Adipocyte (in vitro differentiated cells): ENCODE results near the gene ZSCAN25.
"Not testable (repeated sequence)": the region's sequence is repeated elsewhere in the genome, so short reads cannot be mapped to it uniquely, and the experiment has no call there.

Source experiments
- DNase-seq: peaks from one replicate; pipeline ENCODE4 v3.0.0-alpha.2; 2015; ENCODE audit warnings: low read depth
- H3K27me3 ChIP-seq: replicated peaks from 2 replicates; pipeline ENCODE4 v1.7.0; 2013; ENCODE audit warnings: mild to moderate bottlenecking, low read length, moderate library complexity; ENCODE audit not compliant: control insufficient read depth, insufficient read depth
- H3K36me3 ChIP-seq: 2 replicates; pipeline ENCODE4 v1.7.0; 2013; ENCODE audit warnings: low read length, mild to moderate bottlenecking, moderate library complexity; ENCODE audit not compliant: control insufficient read depth, insufficient read depth, severe bottlenecking
- H3K4me1 ChIP-seq: 2 replicates; pipeline ENCODE4 v1.7.0; 2013; ENCODE audit warnings: mild to moderate bottlenecking, low read length, moderate library complexity; ENCODE audit not compliant: control insufficient read depth, insufficient read depth
- H3K4me3 ChIP-seq: 2 replicates; pipeline ENCODE4 v1.7.0; 2013; ENCODE audit warnings: mild to moderate bottlenecking, low read length, moderate library complexity
- H3K9ac ChIP-seq: 2 replicates; pipeline ENCODE4 v1.7.0; 2013; ENCODE audit warnings: mild to moderate bottlenecking, low read length, moderate library complexity
- H3K9me3 ChIP-seq: 2 replicates; pipeline ENCODE4 v1.7.0; 2013; ENCODE audit warnings: mild to moderate bottlenecking, low read length, moderate library complexity; ENCODE audit not compliant: control insufficient read depth

Gene ZSCAN25

DNA sequence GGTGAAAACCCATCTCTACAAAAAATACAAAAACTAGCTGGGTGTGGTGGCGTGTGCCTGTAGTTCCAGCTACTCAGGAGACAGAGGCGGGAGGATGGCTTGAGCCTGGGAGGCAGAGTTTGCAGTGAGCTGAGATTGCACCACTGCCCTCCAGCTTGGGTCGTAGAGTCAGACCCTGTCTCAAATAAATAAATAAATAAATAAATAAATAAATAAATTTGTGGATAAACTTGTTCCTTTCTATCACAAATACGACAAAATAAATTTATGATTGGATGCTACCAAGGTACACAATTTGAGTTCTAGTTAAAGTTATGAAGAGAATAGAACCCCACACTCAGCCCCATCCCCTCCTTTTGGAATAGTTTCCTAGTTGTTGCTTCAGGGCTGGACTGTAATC is 36.5 kb downstream of the ZSCAN25 start:
- DNase-seq, H3K9me3 ChIP-seq, H3K4me3 ChIP-seq, H3K36me3 ChIP-seq, H3K27me3 ChIP-seq, H3K4me1 ChIP-seq, H3K9ac ChIP-seq: not testable (repeated sequence)

DNA sequence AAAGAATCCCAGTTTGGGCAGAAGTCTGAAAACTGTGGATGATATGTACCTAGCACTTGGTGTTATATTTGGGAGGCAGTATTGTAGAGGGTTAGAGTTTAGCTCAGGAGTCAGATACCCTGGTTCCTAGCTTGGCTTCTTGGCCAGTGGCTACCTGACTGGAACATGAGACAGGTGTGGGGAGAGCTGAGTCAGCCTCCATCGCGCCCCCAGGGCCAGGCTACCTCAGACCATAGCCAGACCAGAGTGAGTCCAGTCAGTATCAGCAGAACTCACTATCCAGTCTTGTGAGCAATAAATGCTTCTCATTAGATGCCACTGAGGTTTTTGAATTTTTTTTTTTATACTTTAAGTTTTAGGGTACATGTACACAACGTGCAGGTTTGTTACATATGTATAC is 37.0 kb downstream of the ZSCAN25 start:
- Histone ChIP-seq H3K36me3 (no peaks in the 10 kb centered on the region), H3K9ac (no peak overlapping the region), H3K9me3 (no peaks in the 10 kb centered on the region), H3K4me3 (no peak overlapping the region), H3K4me1 (no peaks in the 10 kb centered on the region), H3K27me3 (no peaks in the 10 kb centered on the region)
- DNase-seq: no peak

- H3K4me1 ChIP-seq, H3K27me3 ChIP-seq, H3K36me3 ChIP-seq, H3K9ac ChIP-seq, H3K4me3 ChIP-seq, H3K9me3 ChIP-seq, DNase-seq: not testable (repeated sequence)
These were observed 37.9 kb downstream of the ZSCAN25 start for GRCh38 chr7:99654626-99655025.

GRCh38 chr7:99657879-99658278 is 41.1 kb downstream of the ZSCAN25 start:
- DNase-seq, H3K9me3 ChIP-seq, H3K27me3 ChIP-seq, H3K4me3 ChIP-seq, H3K36me3 ChIP-seq, H3K9ac ChIP-seq, H3K4me1 ChIP-seq: not testable (repeated sequence)

DNA sequence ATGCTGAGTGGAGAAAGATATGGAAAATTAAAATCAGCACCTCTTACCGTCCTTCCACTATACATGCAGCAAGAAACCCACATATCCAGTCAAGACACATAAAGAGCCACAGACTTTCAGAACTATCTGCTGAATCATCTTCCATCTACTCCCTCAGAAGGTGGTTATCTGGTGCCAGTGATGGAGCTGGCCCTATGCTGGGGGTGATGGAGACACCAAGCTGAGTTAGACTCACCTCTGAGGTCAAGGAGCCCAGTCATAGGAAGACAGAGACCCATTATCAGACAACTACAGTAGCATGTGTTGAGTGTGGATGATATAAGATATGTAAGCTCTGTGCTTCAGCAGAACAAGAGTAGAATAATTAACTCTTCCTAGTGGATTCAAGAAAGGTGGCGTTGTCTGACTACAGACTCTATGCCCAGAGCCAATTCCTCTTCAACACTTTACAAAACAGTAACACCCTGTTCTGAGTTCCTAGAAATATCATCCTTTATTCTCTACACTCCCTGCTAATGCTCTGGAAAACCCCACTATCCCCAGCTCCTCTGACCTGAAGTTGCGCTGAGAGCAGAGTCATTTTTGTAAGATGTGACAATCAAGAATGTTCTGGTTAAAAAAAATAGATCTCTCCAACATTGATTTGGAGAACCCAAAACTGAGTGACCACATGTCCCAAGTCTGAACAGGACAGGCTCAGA is 48.7 kb downstream of the ZSCAN25 start:
- Histone ChIP-seq H3K4me3 (no peak overlapping the region), H3K36me3 (peaks cover 10% of the 10 kb centered on the region), H3K27me3 (no peaks in the 10 kb centered on the region), H3K4me1 (no peaks in the 10 kb centered on the region), H3K9ac (no peak overlapping the region), H3K9me3 (no peaks in the 10 kb centered on the region)
- DNase-seq: no peak

DNA sequence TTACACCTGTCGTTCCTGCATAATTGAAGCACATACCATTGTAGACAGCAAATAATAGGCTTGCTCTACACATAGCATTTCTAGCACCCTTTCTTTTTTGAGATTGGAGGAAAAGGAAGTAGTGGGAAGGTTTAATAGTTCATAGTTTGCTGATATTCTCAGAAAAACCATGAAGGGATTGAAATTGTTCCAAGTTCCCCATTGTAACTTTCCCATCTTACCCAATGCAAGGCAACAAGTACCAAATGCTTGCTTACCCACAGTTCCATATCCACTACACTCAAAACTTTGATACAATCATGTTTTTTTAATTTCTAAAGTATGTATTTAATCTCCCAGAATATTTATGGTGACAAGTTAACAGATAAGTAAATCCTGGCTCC is 49.3 kb downstream of the ZSCAN25 start:
- H3K4me1 ChIP-seq: no peaks in the 10 kb centered on the region
- no peaks in the 10 kb centered on the region for H3K9me3 ChIP-seq
- no peak overlapping the region for H3K4me3 ChIP-seq
- H3K27me3 ChIP-seq: no peaks in the 10 kb centered on the region
- H3K9ac ChIP-seq: no peak overlapping the region
- H3K36me3 ChIP-seq: peaks cover 10% of the 10 kb centered on the region
- no peak for DNase-seq

GRCh38 chr7:99667179-99667578 is 50.4 kb downstream of the ZSCAN25 start:
- H3K9me3 ChIP-seq: no peaks in the 10 kb centered on the region
- H3K27me3 ChIP-seq: no peaks in the 10 kb centered on the region
- no peaks in the 10 kb centered on the region for H3K4me1 ChIP-seq
- H3K9ac ChIP-seq: no peak overlapping the region
- H3K36me3 ChIP-seq: peaks cover 10% of the 10 kb centered on the region
- no peak overlapping the region for H3K4me3 ChIP-seq
- no peak for DNase-seq

- no peak for DNase-seq
- Histone ChIP-seq H3K27me3 (no peaks in the 10 kb centered on the region), H3K4me3 (no peak overlapping the region)
These were observed 51.8 kb downstream of the ZSCAN25 start for GRCh38 chr7:99668541-99668940.

DNA sequence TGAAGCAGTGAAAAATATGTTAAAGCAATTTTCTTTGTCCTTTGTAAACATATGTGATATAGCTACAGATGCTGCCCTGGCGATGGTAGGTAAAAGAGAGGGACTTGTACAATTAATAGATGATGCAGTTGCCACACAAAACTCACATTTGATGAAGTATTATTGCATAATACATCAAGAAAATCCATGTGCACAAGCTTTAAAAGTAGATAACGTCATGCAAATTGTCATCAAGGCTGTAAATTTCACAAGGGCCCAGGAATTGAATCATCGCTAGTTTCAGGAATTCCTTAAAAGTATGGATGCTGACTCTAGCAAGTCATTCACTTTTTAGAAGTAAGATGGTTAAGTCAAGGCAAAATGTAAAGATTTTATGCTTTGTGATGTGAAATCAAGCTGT is 53.0 kb downstream of the ZSCAN25 start:
- H3K9me3 ChIP-seq: no peaks in the 10 kb centered on the region
- H3K4me3 ChIP-seq: no peak overlapping the region
- H3K27me3 ChIP-seq: no peaks in the 10 kb centered on the region
- H3K4me1 ChIP-seq: no peaks in the 10 kb centered on the region
- DNase-seq: no peak
- no peak overlapping the region for H3K9ac ChIP-seq
- H3K36me3 ChIP-seq: no peaks in the 10 kb centered on the region

More at GRCh38 chr7:99668541-99668940, 51.8 kb downstream of the ZSCAN25 start:
- Histone ChIP-seq H3K4me1 (no peaks in the 10 kb centered on the region), H3K36me3 (peaks cover 3% of the 10 kb centered on the region), H3K9me3 (no peaks in the 10 kb centered on the region), H3K9ac (no peak overlapping the region)

- Histone ChIP-seq H3K27me3 (no peaks in the 10 kb centered on the region), H3K4me3 (no peak overlapping the region), H3K9me3 (no peaks in the 10 kb centered on the region), H3K36me3 (no peaks in the 10 kb centered on the region), H3K9ac (no peak overlapping the region), H3K4me1 (no peaks in the 10 kb centered on the region)
- DNase-seq: no peak
These were observed 55.8 kb downstream of the ZSCAN25 start for GRCh38 chr7:99672573-99672972.

- H3K4me3 ChIP-seq: no peak overlapping the region
- H3K4me1 ChIP-seq: peaks cover 11% of the 10 kb centered on the region
- H3K27me3 ChIP-seq: no peaks in the 10 kb centered on the region
- no peak overlapping the region for H3K9ac ChIP-seq
- H3K36me3 ChIP-seq: no peaks in the 10 kb centered on the region
- no peak for DNase-seq
- no peaks in the 10 kb centered on the region for H3K9me3 ChIP-seq
These were observed 58.4 kb downstream of the ZSCAN25 start for GRCh38 chr7:99674995-99675742.
